Pons (tissue), 1 donor: Measurements from ENCODE around the gene CAPZA1.

Experiments
- DNase-seq: peaks from one replicate; pipeline ENCODE4 v3.0.0-alpha.2; 2016; ENCODE audit warnings: low spot score

The CAPZA1 gene

GRCh38 chr1:112677501-112677900, 57.9 kb downstream of the CAPZA1 start:
- no peak for DNase-seq

GRCh38 chr1:112678605-112679004, 59.0 kb downstream of the CAPZA1 start:
- no peak for DNase-seq

GRCh38 chr1:112685913-112686312, 66.3 kb downstream of the CAPZA1 start:
- DNase-seq: no peak

- DNase-seq: no peak
Measured at GRCh38 chr1:112686417-112686816, 66.8 kb downstream of the CAPZA1 start.

GRCh38 chr1:112686835-112687234, 67.2 kb downstream of the CAPZA1 start:
- no peak for DNase-seq

- DNase-seq: no peak
Measured at GRCh38 chr1:112687361-112687760, 67.7 kb downstream of the CAPZA1 start.

- DNase-seq: no peak
Measured at GRCh38 chr1:112687785-112688496, 68.3 kb downstream of the CAPZA1 start.

- DNase-seq: no peak
Measured at GRCh38 chr1:112688781-112689193, 69.2 kb downstream of the CAPZA1 start.

GRCh38 chr1:112689196-112689841, 69.7 kb downstream of the CAPZA1 start:
- no peak for DNase-seq

- no peak for DNase-seq
Measured at GRCh38 chr1:112689842-112690237, 70.2 kb downstream of the CAPZA1 start.

GRCh38 chr1:112692681-112693080, 73.0 kb downstream of the CAPZA1 start:
- DNase-seq: no peak

GRCh38 chr1:112693821-112694220, 74.2 kb downstream of the CAPZA1 start:
- DNase-seq: no peak

GRCh38 chr1:112694363-112694929, 74.8 kb downstream of the CAPZA1 start:
- no peak for DNase-seq

GRCh38 chr1:112695276-112695675, 75.6 kb downstream of the CAPZA1 start:
- DNase-seq: no peak

- DNase-seq: no peak
Measured at GRCh38 chr1:112696578-112697314, 77.1 kb downstream of the CAPZA1 start.

GRCh38 chr1:112697781-112698201, 78.2 kb downstream of the CAPZA1 start:
- DNase-seq: no peak

- DNase-seq: no peak
Measured at GRCh38 chr1:112698366-112699310, 79.0 kb downstream of the CAPZA1 start.

- DNase-seq: no peak
Measured at GRCh38 chr1:112699425-112700144, 80.0 kb downstream of the CAPZA1 start.

- peak; percentile 96 for DNase-seq
Measured at GRCh38 chr1:112700290-112701226, 80.9 kb downstream of the CAPZA1 start.
